Left ventricle myocardium inferior (tissue), 1 donor: Measurements from ENCODE around the gene PHETA1. TPM values are rescaled to one million over a fixed set of nuclear protein-coding genes. Genes with fewer than 3 reads are reported as not detected.
A peak's percentile ranks its signal among the peaks of the same experiment; 100 is the strongest.
"Not testable (repeated sequence)": the region's sequence is repeated elsewhere in the genome, so short reads cannot be mapped to it uniquely, and the experiment has no call there.

ENCODE experiments used
- DNase-seq: peaks from one replicate; pipeline ENCODE4 v3.0.0-alpha.2; 2020
- H3K27ac ChIP-seq: fragments of 200-600 bp; replicated peaks from 2 replicates; pipeline ENCODE4 v1.8.0; 2021
- H3K27me3 ChIP-seq: fragments of 200-600 bp; 2 replicates; pipeline ENCODE4 v1.8.0; 2021; ENCODE audit warnings: low read depth
- H3K36me3 ChIP-seq: fragments of 200-600 bp; 2 replicates; pipeline ENCODE4 v1.8.0; 2021
- H3K4me1 ChIP-seq: fragments of 200-600 bp; 2 replicates; pipeline ENCODE4 v1.8.0; 2021
- H3K4me3 ChIP-seq: fragments of 200-600 bp; 2 replicates; pipeline ENCODE4 v1.8.0; 2021; ENCODE audit warnings: mild to moderate bottlenecking, moderate library complexity
- H3K9me3 ChIP-seq: fragments of 200-600 bp; replicated peaks from 2 replicates; pipeline ENCODE4 v1.8.0; 2021
- intact Hi-C: fragments of 100-400 bp; cut with micrococcal nuclease; formaldehyde crosslinking; loops from one replicate; pipeline ENCODE4 v1.11.0; 2022
- total RNA-seq: library from RNA; stranded (reverse); fragmentation: NEBNext Ultra II Directional; extraction: Animal tissue kit (Norgen Biotek cat#: 25700); gene quantifications from one replicate; pipeline ENCODE4 v1.2.1, GENCODE V29; 2021
- TF ChIP-seq, protein P1 (sequence below): fragments of 200-600 bp; IDR thresholded peaks from 2 replicates; pipeline ENCODE4 v1.8.0; 2021; ENCODE audit warnings: antibody characterized with exemption, mild to moderate bottlenecking, borderline replicate concordance
- donor health status: DM: no; HTN: yes; CAD: no; lungs with severe emphysema.

The PHETA1 gene
- total RNA-seq, 1 donor from 2014 or later = 29.8 TPM

GRCh38 chr12:111401167-111401605, 32.3 kb upstream of the PHETA1 start:
- peaks cover 49% of the 10 kb centered on the region for H3K4me1 ChIP-seq
- intact Hi-C loops = no loop called here
- TF ChIP-seq, protein P1, sequence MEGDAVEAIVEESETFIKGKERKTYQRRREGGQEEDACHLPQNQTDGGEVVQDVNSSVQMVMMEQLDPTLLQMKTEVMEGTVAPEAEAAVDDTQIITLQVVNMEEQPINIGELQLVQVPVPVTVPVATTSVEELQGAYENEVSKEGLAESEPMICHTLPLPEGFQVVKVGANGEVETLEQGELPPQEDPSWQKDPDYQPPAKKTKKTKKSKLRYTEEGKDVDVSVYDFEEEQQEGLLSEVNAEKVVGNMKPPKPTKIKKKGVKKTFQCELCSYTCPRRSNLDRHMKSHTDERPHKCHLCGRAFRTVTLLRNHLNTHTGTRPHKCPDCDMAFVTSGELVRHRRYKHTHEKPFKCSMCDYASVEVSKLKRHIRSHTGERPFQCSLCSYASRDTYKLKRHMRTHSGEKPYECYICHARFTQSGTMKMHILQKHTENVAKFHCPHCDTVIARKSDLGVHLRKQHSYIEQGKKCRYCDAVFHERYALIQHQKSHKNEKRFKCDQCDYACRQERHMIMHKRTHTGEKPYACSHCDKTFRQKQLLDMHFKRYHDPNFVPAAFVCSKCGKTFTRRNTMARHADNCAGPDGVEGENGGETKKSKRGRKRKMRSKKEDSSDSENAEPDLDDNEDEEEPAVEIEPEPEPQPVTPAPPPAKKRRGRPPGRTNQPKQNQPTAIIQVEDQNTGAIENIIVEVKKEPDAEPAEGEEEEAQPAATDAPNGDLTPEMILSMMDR = no peak
- no peaks in the 10 kb centered on the region for H3K9me3 ChIP-seq
- no peaks in the 10 kb centered on the region for H3K36me3 ChIP-seq
- no peak overlapping the region for H3K27ac ChIP-seq
- H3K27me3 ChIP-seq = no peaks in the 10 kb centered on the region
- no peak for DNase-seq
- no peak overlapping the region for H3K4me3 ChIP-seq

DNA sequence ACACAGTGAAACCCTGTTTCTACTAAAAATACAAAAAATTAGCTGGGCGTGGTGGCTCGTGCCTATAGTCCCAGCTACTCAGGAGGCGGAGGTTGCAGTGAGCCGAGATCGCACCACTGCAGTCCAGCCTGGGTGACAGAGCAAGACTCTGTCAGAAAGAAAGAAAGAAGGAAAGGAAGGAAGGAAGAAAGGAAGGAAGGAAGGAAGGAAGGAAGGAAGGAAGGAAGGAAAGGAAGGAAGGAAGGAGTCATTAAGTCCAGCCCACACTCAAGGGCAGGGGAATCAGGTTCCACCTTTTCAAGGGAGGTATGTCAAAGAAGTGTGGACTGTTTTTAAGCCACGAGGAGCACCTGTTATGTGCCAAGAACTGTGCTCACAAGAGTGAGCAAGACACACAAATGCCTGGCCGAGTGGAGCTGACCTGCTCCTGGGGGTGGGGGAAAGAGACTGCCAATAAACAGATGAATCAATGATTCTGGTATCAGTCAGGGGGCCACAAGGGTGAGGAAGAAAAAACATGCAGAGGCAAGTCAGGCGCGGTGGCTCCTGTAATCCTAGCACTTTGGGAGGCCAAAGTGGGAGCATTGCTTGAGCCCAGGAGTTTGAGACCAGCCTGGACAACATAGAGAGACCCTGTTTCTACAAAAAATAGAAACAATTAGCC, 31.0 kb upstream of the PHETA1 start:
- peaks cover 40% of the 10 kb centered on the region for H3K4me1 ChIP-seq
- not testable (repeated sequence) for H3K9me3 ChIP-seq, DNase-seq, H3K4me3 ChIP-seq, H3K27me3 ChIP-seq, H3K36me3 ChIP-seq
- peak overlapping the region; percentile 34 for H3K27ac ChIP-seq
- intact Hi-C loops = loop anchor here (5.0 kb wide), 2 partner anchors 52 to 127 kb away; no protein-coding TSS in a partner anchor

- Histone ChIP-seq H3K27me3 (no peaks in the 10 kb centered on the region), H3K4me3 (no peak overlapping the region), H3K9me3 (no peaks in the 10 kb centered on the region), H3K27ac (peak overlapping the region; percentile 34), H3K4me1 (peaks cover 26% of the 10 kb centered on the region), H3K36me3 (no peaks in the 10 kb centered on the region)
- TF ChIP-seq, protein P1 = no peak
- DNase-seq = no peak
- intact Hi-C loops = loop anchor here (5.0 kb wide), 2 partner anchors 54 to 129 kb away; no protein-coding TSS in a partner anchor
Observed at GRCh38 chr12:111398530-111398929, 29.6 kb upstream of the PHETA1 start.

- DNase-seq = peak; percentile 88
- Histone ChIP-seq H3K27ac (peak overlapping the region; percentile 34), H3K36me3 (no peaks in the 10 kb centered on the region), H3K9me3 (no peaks in the 10 kb centered on the region), H3K27me3 (no peaks in the 10 kb centered on the region), H3K4me3 (peak overlapping the region; percentile 41), H3K4me1 (peaks cover 12% of the 10 kb centered on the region)
- intact Hi-C loops = loop anchor here (5.0 kb wide), 2 partner anchors 55 to 130 kb away; no protein-coding TSS in a partner anchor
- TF ChIP-seq, protein P1 = peak; percentile 99
Observed at GRCh38 chr12:111396726-111397445, 28.0 kb upstream of the PHETA1 start.

DNA sequence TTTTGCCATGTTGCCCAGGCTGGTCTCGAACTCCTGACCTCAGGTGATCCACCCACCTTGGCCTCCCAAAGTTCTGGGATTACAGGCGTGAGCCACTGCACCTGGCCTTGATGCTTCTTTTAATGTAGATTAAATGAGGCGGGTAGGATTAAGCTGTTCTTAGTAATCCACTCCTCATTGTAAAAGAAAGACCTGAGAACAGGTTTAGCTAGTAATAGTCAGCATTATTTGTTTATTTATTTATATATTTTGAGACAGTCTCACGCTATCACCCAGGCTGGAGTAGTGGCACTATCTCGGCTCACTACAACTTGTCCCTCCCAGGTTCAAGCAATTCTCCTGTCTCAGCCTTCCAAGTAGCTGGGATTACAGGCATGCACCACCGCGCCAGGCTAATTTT, 27.4 kb upstream of the PHETA1 start:
- intact Hi-C loops = loop anchor here (5.0 kb wide), 2 partner anchors 56 to 131 kb away; no protein-coding TSS in a partner anchor
- DNase-seq, H3K27me3 ChIP-seq, H3K4me3 ChIP-seq, H3K36me3 ChIP-seq, H3K9me3 ChIP-seq, H3K27ac ChIP-seq: not testable (repeated sequence)
- H3K4me1 ChIP-seq = peaks cover 12% of the 10 kb centered on the region

DNA sequence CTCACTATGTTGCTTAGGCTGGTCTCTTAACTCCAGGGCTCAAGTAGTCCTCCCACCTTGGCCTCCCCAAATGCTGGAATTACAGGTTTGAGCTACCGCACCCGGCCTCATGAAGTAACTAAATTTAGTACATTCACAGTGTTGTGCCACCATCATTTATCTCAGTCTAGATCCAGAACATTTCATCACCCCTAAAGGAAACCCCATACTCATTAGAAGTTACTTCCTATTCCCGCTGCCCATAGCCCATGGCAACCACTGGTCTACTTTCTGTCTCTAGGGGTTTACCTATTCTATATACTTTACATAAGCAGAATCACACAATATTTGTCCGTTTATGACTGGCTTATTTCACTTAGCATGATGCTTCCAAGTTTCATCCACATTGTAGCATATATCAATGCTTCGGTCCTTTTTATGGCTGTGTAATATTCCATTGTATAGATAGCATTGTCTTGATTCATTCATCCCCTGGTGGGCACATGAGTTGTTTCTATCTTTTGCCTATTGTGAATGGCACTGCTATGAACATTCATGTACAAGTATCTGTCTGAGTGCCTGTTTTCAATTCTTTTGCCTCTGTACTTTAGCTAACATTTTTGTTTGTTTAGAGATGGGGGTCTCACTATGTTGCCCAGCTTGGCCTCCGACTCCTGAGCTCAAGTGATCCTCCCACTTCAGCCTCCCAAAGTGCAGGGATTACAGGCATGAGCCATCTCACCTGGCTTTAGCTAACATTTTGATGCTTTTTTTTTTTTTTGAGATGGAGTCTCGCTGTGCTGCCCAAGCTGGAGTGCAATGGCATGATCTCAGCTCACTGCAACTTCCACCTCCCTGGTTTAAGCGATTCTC, 26.7 kb upstream of the PHETA1 start:
- Histone ChIP-seq H3K27ac (no peak overlapping the region), H3K4me1 (peaks cover 12% of the 10 kb centered on the region), H3K9me3 (no peaks in the 10 kb centered on the region), H3K4me3 (no peak overlapping the region), H3K36me3 (no peaks in the 10 kb centered on the region), H3K27me3 (no peaks in the 10 kb centered on the region)
- TF ChIP-seq, protein P1 = no peak
- no peak for DNase-seq
- intact Hi-C loops = loop anchor here (5.0 kb wide), 2 partner anchors 57 to 132 kb away; no protein-coding TSS in a partner anchor
